ENCODE results near the gene TSPAN1. TPM values are rescaled to one million over a fixed set of nuclear protein-coding genes. Genes with fewer than 3 reads are reported as not detected.

TSPAN1 gene
- total and polyA plus RNA-seq, 2 of the 13 experiments (the other 11 are each of a cell fraction or from before 2014, with no cell fraction given): 1.7 to 2.9 TPM

DNA sequence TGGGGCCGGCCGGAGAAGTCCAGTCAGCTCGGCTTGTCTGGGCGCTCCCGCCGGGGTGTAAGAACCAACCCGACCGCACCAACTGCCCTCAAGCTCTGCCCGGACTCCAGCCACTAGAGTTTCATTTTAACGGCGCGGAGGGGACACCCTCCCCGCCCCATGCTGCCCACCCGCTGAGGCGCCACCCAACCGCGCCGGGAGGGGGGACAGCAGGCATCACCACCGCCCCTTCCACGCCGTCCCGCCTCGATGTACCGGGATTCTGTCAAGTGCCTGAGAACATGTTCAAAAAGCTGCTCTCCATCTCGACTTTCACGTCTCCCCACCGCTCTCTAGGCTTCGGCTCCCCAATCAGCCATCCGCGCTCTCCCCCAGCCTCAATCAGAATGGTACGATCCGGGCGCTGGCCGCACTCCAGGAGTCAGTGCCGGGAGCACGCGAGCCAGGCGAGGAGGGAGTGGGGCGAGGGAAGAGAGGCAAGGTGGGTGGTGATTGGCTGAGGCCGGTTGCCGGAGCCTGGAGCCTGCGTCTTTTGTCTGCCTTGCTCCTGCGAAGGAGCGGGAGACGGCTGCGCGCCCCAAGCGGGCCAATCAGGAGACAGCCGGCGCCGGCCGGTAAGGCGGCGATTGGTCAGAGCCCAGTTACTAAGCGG is 42.2 kb upstream of the TSPAN1 start, which contains the start of gene PIK3R3 (continued):
- no peak for TF ChIP-seq MZF1 (CRISPR knock-in tag; IDR thresholded peaks at IDR 0.05; ENCODE audit: borderline replicate concordance)
- TF ChIP-seq TEAD3 (CRISPR knock-in tag; optimal IDR thresholded peaks at IDR 0.05; ENCODE audit: borderline replicate concordance): peak; percentile 87
- no peak for TF ChIP-seq RORA (CRISPR knock-in tag; IDR thresholded peaks at IDR 0.05)
- TF ChIP-seq, protein P1, sequence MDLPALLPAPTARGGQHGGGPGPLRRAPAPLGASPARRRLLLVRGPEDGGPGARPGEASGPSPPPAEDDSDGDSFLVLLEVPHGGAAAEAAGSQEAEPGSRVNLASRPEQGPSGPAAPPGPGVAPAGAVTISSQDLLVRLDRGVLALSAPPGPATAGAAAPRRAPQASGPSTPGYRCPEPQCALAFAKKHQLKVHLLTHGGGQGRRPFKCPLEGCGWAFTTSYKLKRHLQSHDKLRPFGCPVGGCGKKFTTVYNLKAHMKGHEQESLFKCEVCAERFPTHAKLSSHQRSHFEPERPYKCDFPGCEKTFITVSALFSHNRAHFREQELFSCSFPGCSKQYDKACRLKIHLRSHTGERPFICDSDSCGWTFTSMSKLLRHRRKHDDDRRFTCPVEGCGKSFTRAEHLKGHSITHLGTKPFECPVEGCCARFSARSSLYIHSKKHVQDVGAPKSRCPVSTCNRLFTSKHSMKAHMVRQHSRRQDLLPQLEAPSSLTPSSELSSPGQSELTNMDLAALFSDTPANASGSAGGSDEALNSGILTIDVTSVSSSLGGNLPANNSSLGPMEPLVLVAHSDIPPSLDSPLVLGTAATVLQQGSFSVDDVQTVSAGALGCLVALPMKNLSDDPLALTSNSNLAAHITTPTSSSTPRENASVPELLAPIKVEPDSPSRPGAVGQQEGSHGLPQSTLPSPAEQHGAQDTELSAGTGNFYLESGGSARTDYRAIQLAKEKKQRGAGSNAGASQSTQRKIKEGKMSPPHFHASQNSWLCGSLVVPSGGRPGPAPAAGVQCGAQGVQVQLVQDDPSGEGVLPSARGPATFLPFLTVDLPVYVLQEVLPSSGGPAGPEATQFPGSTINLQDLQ (CRISPR knock-in tag; IDR thresholded peaks at IDR 0.05): peak; percentile 83
- TF ChIP-seq ZNF17 (CRISPR knock-in tag; IDR thresholded peaks at IDR 0.05): peak; percentile 58; the same call in 1 of the 2 replicates
- peak; percentile 98 for TF ChIP-seq MXD1 (CRISPR knock-in tag; IDR thresholded peaks at IDR 0.05)
- no peak for TF ChIP-seq PCBP2 (optimal IDR thresholded peaks at IDR 0.05; ENCODE audit: low read depth, low read length, poor library complexity, severe bottlenecking)
- TF ChIP-seq MIXL1 (CRISPR knock-in tag; IDR thresholded peaks at IDR 0.05): peak; percentile 80; the same call in 1 of the 2 replicates
- peak; percentile 99 for TF ChIP-seq ARNT2 (CRISPR knock-in tag; IDR thresholded peaks at IDR 0.05; ENCODE audit: low read depth)
- TF ChIP-seq ZNF484 (CRISPR knock-in tag; IDR thresholded peaks at IDR 0.05; ENCODE audit: borderline replicate concordance, low read depth): no peak
- TF ChIP-seq TSC22D2 (CRISPR knock-in tag; IDR thresholded peaks at IDR 0.05; ENCODE audit: borderline replicate concordance): peak; percentile 98
- TF ChIP-seq HNRNPUL1 (IDR thresholded peaks at IDR 0.05; ENCODE audit: low read depth, low read length): no peak
- TF ChIP-seq FOXC1 (CRISPR knock-in tag; IDR thresholded peaks at IDR 0.05; ENCODE audit: borderline replicate concordance): peak; percentile 100
- TF ChIP-seq SP5 (CRISPR knock-in tag; IDR thresholded peaks at IDR 0.05; ENCODE audit: borderline replicate concordance, low read depth): peak; percentile 54; the same call in 1 of the 2 replicates
- TF ChIP-seq ZBTB4 (CRISPR knock-in tag; IDR thresholded peaks at IDR 0.05; ENCODE audit: borderline replicate concordance): peak; percentile 95; the same call in 1 of the 2 replicates
- TF ChIP-seq SNRNP70 (IDR thresholded peaks at IDR 0.05; ENCODE audit: low read depth, low read length): no peak
- peak; percentile 86; the same call in 1 of the 2 replicates for TF ChIP-seq ZFP36L1 (CRISPR knock-in tag; IDR thresholded peaks at IDR 0.05)
- no peak for TF ChIP-seq KAT2B (IDR thresholded peaks at IDR 0.05; ENCODE audit: borderline replicate concordance, low read depth, low read length)
- TF ChIP-seq ZBTB7B (CRISPR knock-in tag; IDR thresholded peaks at IDR 0.05): peak; percentile 87
- no peak for TF ChIP-seq ZNF549 (CRISPR knock-in tag; IDR thresholded peaks at IDR 0.05)
- TF ChIP-seq ISL2 (CRISPR knock-in tag; IDR thresholded peaks at IDR 0.05): peak; percentile 75; the same call in 1 of the 2 replicates
- TF ChIP-seq BORCS8-MEF2B (CRISPR knock-in tag; IDR thresholded peaks at IDR 0.05): peak; percentile 99
- TF ChIP-seq ATAD3A (CRISPR knock-in tag; IDR thresholded peaks at IDR 0.05): no peak
- TF ChIP-seq RBM22 (optimal IDR thresholded peaks at IDR 0.05; ENCODE audit: low read length): no peak
- TF ChIP-seq PHF8 (CRISPR knock-in tag; IDR thresholded peaks at IDR 0.05): 0 out of 2 replicates have a peak, but pooled peaks have one; percentile 30
- peak; percentile 91 for TF ChIP-seq DR1 (CRISPR knock-in tag; IDR thresholded peaks at IDR 0.05)

All from HepG2 (cell line).